ENCODE data around the gene RPS2.
"Not testable (repeated sequence)": the region's sequence is repeated elsewhere in the genome, so short reads cannot be mapped to it uniquely, and the experiment has no call there.

Gene RPS2

DNA sequence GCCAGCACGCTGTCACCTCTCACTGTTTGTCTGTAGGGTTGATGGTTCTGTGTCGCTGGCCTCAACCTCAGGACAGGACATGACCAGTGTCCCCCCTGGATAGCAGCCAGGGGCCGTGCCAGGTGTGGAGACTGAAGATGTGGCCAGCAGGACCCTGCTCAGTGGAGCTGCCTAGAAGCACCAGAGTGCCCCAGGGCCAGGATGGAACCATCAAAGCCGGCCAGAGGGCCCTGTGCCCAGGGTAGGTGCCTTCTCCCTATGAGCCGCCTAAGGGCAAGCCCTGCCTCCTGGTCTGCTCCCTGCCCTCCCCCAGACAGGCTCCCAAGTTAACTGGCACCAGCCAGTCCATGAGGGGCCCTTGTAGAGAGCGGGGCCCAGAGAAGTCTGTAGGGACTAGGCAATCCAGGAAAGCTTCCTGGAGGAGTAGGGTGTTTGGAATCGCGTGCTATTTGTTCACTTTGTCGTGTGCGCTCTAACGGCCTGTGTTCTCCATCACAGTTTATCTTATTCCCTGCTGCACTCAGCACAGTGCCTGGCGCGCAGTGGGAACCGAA lies 5.8 kb downstream of the RPS2 start:
- TF ChIP-seq, protein P1, sequence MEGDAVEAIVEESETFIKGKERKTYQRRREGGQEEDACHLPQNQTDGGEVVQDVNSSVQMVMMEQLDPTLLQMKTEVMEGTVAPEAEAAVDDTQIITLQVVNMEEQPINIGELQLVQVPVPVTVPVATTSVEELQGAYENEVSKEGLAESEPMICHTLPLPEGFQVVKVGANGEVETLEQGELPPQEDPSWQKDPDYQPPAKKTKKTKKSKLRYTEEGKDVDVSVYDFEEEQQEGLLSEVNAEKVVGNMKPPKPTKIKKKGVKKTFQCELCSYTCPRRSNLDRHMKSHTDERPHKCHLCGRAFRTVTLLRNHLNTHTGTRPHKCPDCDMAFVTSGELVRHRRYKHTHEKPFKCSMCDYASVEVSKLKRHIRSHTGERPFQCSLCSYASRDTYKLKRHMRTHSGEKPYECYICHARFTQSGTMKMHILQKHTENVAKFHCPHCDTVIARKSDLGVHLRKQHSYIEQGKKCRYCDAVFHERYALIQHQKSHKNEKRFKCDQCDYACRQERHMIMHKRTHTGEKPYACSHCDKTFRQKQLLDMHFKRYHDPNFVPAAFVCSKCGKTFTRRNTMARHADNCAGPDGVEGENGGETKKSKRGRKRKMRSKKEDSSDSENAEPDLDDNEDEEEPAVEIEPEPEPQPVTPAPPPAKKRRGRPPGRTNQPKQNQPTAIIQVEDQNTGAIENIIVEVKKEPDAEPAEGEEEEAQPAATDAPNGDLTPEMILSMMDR (IDR thresholded peaks at IDR 0.05; ENCODE audit: low read depth, low read length, missing control alignments), result no peak
- DNase-seq (ENCODE audit: low read depth), result no peak
- H3K4me3 ChIP-seq (ENCODE audit: low read depth, low read length), result no peak overlapping the region

- DNase-seq (ENCODE audit: low read depth); H3K4me3 ChIP-seq (ENCODE audit: low read depth, low read length): not testable (repeated sequence)
Observed at GRCh38 chr16:1958143-1958491, 6.5 kb downstream of the RPS2 start.

DNA sequence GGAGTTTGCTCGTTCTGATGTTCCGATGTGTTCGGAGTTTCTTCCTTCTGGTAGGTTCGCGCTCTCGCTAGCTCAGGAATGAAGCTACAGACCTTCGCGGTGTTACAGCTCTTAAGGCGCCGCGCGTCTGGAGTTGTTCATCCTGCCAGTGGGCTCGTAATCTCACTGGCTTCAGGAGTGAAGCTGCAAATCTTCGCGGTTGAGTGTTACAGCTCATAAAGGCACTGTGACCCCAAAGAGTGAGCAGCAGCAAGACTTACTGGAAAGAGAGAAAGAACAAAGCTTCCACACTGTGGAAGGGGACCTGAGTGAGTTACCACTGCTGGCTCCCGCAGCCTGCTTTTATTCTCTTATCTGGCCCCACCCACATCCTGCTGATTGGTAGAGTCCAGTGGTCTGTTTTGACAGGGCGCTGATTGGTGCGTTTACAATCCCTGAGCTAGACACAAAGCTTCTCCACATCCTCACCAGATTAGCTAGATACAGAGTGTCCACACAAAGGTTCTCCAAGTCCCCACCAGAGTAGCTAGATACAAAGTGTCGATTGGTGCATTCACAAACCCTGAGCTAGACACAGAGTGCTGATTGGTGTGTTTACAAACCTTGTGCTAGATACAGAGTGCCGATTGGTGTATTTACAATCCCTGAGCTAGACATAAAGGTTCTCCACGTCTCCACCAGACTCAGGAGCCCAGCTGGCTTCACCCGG lies 7.0 kb downstream of the RPS2 start:
- DNase-seq (ENCODE audit: low read depth); H3K4me3 ChIP-seq (ENCODE audit: low read depth, low read length): not testable (repeated sequence)

GRCh38 chr16:1953734-1954133 lies 10.9 kb downstream of the RPS2 start:
- H3K4me3 ChIP-seq (ENCODE audit: low read depth, low read length), result no peak overlapping the region
- TF ChIP-seq, protein P1 (IDR thresholded peaks at IDR 0.05; ENCODE audit: low read depth, low read length, missing control alignments), result no peak
- DNase-seq (ENCODE audit: low read depth), result no peak

GRCh38 chr16:1950559-1950958 lies 14.1 kb downstream of the RPS2 start:
- no peak overlapping the region for H3K4me3 ChIP-seq (ENCODE audit: low read depth, low read length)
- no peak for DNase-seq (ENCODE audit: low read depth)
- TF ChIP-seq, protein P1 (IDR thresholded peaks at IDR 0.05; ENCODE audit: low read depth, low read length, missing control alignments), result no peak

DNA sequence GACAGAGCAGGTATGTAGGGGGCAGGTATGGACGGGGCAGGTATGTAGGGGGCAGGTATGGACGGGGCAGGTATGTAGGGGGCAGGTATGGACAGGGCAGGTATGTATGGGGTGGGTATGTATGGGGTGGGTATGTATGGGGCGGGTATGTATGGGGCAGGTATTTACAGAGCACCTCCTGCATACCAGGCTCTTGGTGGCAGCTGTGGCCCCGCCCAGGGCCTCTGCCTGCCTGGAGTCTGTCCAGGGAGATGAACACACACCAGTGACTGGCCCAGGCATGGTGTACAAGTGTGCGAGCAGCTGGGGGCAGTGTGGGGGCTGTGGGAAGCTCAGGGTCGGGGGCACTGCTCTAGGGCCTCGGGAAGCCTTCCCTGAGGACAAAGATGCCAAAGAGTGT lies 14.6 kb downstream of the RPS2 start:
- TF ChIP-seq, protein P1 (IDR thresholded peaks at IDR 0.05; ENCODE audit: low read depth, low read length, missing control alignments), result no peak
- no peak for DNase-seq (ENCODE audit: low read depth)
- H3K4me3 ChIP-seq (ENCODE audit: low read depth, low read length), result no peak overlapping the region

DNA sequence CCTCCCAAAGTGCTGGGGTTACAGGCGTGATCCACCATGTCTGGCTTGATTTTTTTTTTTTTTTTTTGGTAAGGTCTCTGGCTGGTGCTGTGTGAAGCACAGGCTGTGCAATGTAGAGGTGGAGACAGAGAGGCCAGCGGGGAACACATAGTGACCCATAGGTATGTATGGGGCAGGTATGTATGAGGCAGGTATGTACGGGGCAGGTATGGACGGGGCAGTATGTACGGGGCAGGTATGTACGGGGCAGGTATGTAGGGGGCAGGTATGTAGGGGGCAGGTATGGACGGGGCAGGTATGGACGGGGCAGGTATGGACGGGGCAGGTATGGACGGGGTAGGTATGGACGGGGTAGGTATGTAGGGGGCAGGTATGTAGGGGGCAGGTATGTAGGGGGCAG lies 15.1 kb downstream of the RPS2 start:
- H3K4me3 ChIP-seq (ENCODE audit: low read depth, low read length), result no peak overlapping the region
- TF ChIP-seq, protein P1 (IDR thresholded peaks at IDR 0.05; ENCODE audit: low read depth, low read length, missing control alignments), result no peak
- no peak for DNase-seq (ENCODE audit: low read depth)

DNA sequence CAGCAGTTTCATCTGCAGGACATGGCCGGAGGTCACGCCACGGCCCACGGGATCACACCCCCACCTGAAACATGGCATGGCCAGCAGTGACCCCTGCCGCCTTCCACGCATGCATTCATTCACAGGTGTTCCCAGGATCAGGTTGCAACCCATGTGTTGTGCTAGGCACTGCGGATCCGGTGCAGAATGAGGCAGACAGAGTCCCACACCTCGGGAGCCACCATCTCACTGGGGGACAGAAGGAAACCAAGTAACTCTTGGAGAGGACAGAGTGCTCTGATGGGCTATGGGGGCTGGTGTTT lies 17.3 kb downstream of the RPS2 start:
- DNase-seq (ENCODE audit: low read depth), result no peak
- TF ChIP-seq, protein P1 (IDR thresholded peaks at IDR 0.05; ENCODE audit: low read depth, low read length, missing control alignments), result no peak
- no peak overlapping the region for H3K4me3 ChIP-seq (ENCODE audit: low read depth, low read length)
